HepG2 (cell line): ENCODE data around the gene CPLANE1. TPM values are rescaled to one million over a fixed set of nuclear protein-coding genes. Genes with fewer than 3 reads are reported as not detected.
A peak's percentile ranks its signal among the peaks of the same experiment; 100 is the strongest.

Experiments
- ATF5 ChIP-seq: sonication (generic); formaldehyde crosslinking; IDR thresholded peaks from 2 replicates; pipeline ENCODE4 v1.4.0; 2020; ENCODE audit warnings: mild to moderate bottlenecking, low read depth, missing genetic modification reagents
- E2F1 ChIP-seq: sonication (generic); formaldehyde crosslinking; IDR thresholded peaks from 2 replicates; pipeline ENCODE4 v1.5.0; 2020; ENCODE audit warnings: missing genetic modification reagents
- FOXK2 ChIP-seq: fragments of 450-650 bp; IDR thresholded peaks from 2 replicates; pipeline ENCODE4 v1.6.1; 2016
- GMEB1 ChIP-seq: sonication (generic); formaldehyde crosslinking; IDR thresholded peaks from 2 replicates; pipeline ENCODE4 v1.5.1; 2020; ENCODE audit warnings: missing genetic modification reagents, mild to moderate bottlenecking, borderline replicate concordance
- HIVEP1 ChIP-seq: sonication (generic); formaldehyde crosslinking; IDR thresholded peaks from 2 replicates; pipeline ENCODE4 v1.4.0; 2020; ENCODE audit warnings: mild to moderate bottlenecking, missing genetic modification reagents
- NCOA1 ChIP-seq: sonication (generic); formaldehyde crosslinking; IDR thresholded peaks from 2 replicates; pipeline ENCODE4 v1.9.0; 2021; ENCODE audit warnings: missing genetic modification reagents
- NONO ChIP-seq, 2 experiments: fragments of 450-650 bp in 1 of 2; sonication (generic) in 1 of 2; formaldehyde crosslinking in 1 of 2; IDR thresholded peaks in 1 of 2; conservative IDR thresholded peaks in 1 of 2; 2 replicates each; pipeline versions ENCODE4 v1.6.1 to v1.8.0; 2017 to 2022; ENCODE audit warnings: mild to moderate bottlenecking in 1 of 2, missing genetic modification reagents in 1 of 2, moderate library complexity in 1 of 2
- PRDM4 ChIP-seq: sonication (generic); formaldehyde crosslinking; IDR thresholded peaks from 2 replicates; pipeline ENCODE4 v1.9.0; 2021; ENCODE audit warnings: missing genetic modification reagents, borderline replicate concordance
- RXRB ChIP-seq: IDR thresholded peaks from 2 replicates; pipeline ENCODE4 v1.6.1; 2016; ENCODE audit warnings: borderline replicate concordance, missing genetic modification reagents, missing compliant biosample characterization
- SCMH1 ChIP-seq: sonication (generic); formaldehyde crosslinking; IDR thresholded peaks from 2 replicates; pipeline ENCODE4 v1.9.0; 2021; ENCODE audit warnings: missing genetic modification reagents, mild to moderate bottlenecking, borderline replicate concordance
- SIX4 ChIP-seq: sonication (generic); formaldehyde crosslinking; IDR thresholded peaks from 2 replicates; pipeline ENCODE4 v1.4.0; 2020; ENCODE audit warnings: missing genetic modification reagents
- SP4 ChIP-seq: sonication (generic); formaldehyde crosslinking; IDR thresholded peaks from 2 replicates; pipeline ENCODE4 v1.8.1; 2023; ENCODE audit warnings: mild to moderate bottlenecking, missing genetic modification reagents
- TARDBP ChIP-seq: sonication (generic); formaldehyde crosslinking; IDR thresholded peaks from 2 replicates; pipeline ENCODE4 v1.8.0; 2022; ENCODE audit warnings: mild to moderate bottlenecking, missing genetic modification reagents
- TEAD2 ChIP-seq: sonication (generic); formaldehyde crosslinking; IDR thresholded peaks from 2 replicates; pipeline ENCODE4 v1.9.0; 2021; ENCODE audit warnings: missing genetic modification reagents
- ZFYVE20 ChIP-seq: sonication (generic); formaldehyde crosslinking; IDR thresholded peaks from 2 replicates; pipeline ENCODE4 v1.8.0; 2023; ENCODE audit warnings: low read depth, mild to moderate bottlenecking, moderate library complexity, missing genetic modification reagents, borderline replicate concordance
- ZNF317 ChIP-seq: sonication (generic); formaldehyde crosslinking; IDR thresholded peaks from 2 replicates; pipeline ENCODE4 v1.5.0; 2020; ENCODE audit warnings: mild to moderate bottlenecking, missing genetic modification reagents
- ZNF513 ChIP-seq: sonication (generic); formaldehyde crosslinking; conservative IDR thresholded peaks from 2 replicates; pipeline ENCODE4 v1.5.0; 2020; ENCODE audit warnings: missing genetic modification reagents
- ZNF557 ChIP-seq: sonication (generic); formaldehyde crosslinking; IDR thresholded peaks from 2 replicates; pipeline ENCODE4 v1.4.0; 2020; ENCODE audit warnings: missing genetic modification reagents
- ZNF562 ChIP-seq: sonication (generic); formaldehyde crosslinking; IDR thresholded peaks from 2 replicates; pipeline ENCODE4 v1.8.0; 2022; ENCODE audit warnings: missing genetic modification reagents, borderline replicate concordance
- ZNF780A ChIP-seq: sonication (generic); formaldehyde crosslinking; IDR thresholded peaks from 2 replicates; pipeline ENCODE4 v1.8.0; 2022; ENCODE audit warnings: mild to moderate bottlenecking, missing genetic modification reagents, moderate library complexity
- ZZZ3 ChIP-seq: sonication (generic); formaldehyde crosslinking; IDR thresholded peaks from 2 replicates; pipeline ENCODE4 v1.4.0; 2020; ENCODE audit warnings: missing genetic modification reagents, mild to moderate bottlenecking, borderline replicate concordance
- polyA plus RNA-seq, 8 experiments: library from polyadenylated mRNA; depleted of rRNA in 3 of 8; stranded (reverse) in 7 of 8; unstranded in 1 of 8; fragments of >200 nt; fragmentation: Illumina TruSeq in 4 of 8; extraction: Trizol in 4 of 8; gene quantifications; 2 replicates each; pipeline versions ENCODE4 v1.2.1 to v1.2.3, GENCODE V29; 2011 to 2016; ENCODE audit warnings: low read depth in 4 of 8, missing spikeins in 1 of 8, mixed read lengths in 1 of 8; ENCODE audit not compliant: insufficient read depth in 1 of 8
- total RNA-seq, 5 experiments: library from RNA; depleted of rRNA; stranded (reverse); fragments of >200 nt; fragmentation: Illumina TruSeq; extraction: Trizol; gene quantifications; 2 replicates each; pipeline ENCODE4 v1.2.3, GENCODE V29; 2016; ENCODE audit warnings: low read depth in 1 of 5

Gene CPLANE1
- total and polyA plus RNA-seq, 2 of the 13 experiments (the other 11 are each of a cell fraction or from before 2014, with no cell fraction given), result 6.3 to 9.9 TPM

GRCh38 chr5:37248970-37249814 is at the start of gene CPLANE1 (continued):
- peak; percentile 70; the same call in 1 of the 2 replicates for TF ChIP-seq GMEB1 (CRISPR knock-in tag)
- TF ChIP-seq TEAD2 (CRISPR knock-in tag), result no peak
- no peak for TF ChIP-seq SCMH1 (CRISPR knock-in tag)
- no peak for TF ChIP-seq NCOA1
- no peak for TF ChIP-seq ZNF317 (CRISPR knock-in tag)
- TF ChIP-seq ZZZ3 (CRISPR knock-in tag), result no peak
- TF ChIP-seq HIVEP1, result peak; percentile 76
- peak; percentile 16; the same call in 1 of the 2 replicates for TF ChIP-seq TARDBP (CRISPR knock-in tag)
- no peak for TF ChIP-seq ATF5 (CRISPR knock-in tag)
- no peak for TF ChIP-seq FOXK2
- TF ChIP-seq RXRB, result no peak; the same call in 1 of the 2 replicates
- no peak for TF ChIP-seq NONO (IDR thresholded peaks at IDR 0.05)
- TF ChIP-seq NONO (CRISPR knock-in tag; conservative IDR thresholded peaks at IDR 0.05), result no peak; the same call in none of the 2 replicates
- no peak for TF ChIP-seq ZFYVE20 (CRISPR knock-in tag)
- TF ChIP-seq E2F1, result peak; percentile 53; the same call in 1 of the 2 replicates
- TF ChIP-seq SIX4 (CRISPR knock-in tag), result no peak
- no peak for TF ChIP-seq ZNF780A (CRISPR knock-in tag)
- peak; percentile 79 for TF ChIP-seq SP4 (CRISPR knock-in tag)
- TF ChIP-seq ZNF513 (CRISPR knock-in tag), result no peak
- no peak for TF ChIP-seq ZNF562 (CRISPR knock-in tag)
- TF ChIP-seq PRDM4, result no peak
- TF ChIP-seq ZNF557 (CRISPR knock-in tag), result no peak
